Activated CD8-positive, alpha-beta memory T cell treated with anti-CD3 and anti-CD28 coated beads, Interleukin-2, amount 50 U/mL, for 4 hours (primary cell): ENCODE data around the gene BAG5.

Source experiments
- DNase-seq: peaks from one replicate; pipeline ENCODE4 v3.0.0-alpha.2; 2020

BAG5 gene

DNA sequence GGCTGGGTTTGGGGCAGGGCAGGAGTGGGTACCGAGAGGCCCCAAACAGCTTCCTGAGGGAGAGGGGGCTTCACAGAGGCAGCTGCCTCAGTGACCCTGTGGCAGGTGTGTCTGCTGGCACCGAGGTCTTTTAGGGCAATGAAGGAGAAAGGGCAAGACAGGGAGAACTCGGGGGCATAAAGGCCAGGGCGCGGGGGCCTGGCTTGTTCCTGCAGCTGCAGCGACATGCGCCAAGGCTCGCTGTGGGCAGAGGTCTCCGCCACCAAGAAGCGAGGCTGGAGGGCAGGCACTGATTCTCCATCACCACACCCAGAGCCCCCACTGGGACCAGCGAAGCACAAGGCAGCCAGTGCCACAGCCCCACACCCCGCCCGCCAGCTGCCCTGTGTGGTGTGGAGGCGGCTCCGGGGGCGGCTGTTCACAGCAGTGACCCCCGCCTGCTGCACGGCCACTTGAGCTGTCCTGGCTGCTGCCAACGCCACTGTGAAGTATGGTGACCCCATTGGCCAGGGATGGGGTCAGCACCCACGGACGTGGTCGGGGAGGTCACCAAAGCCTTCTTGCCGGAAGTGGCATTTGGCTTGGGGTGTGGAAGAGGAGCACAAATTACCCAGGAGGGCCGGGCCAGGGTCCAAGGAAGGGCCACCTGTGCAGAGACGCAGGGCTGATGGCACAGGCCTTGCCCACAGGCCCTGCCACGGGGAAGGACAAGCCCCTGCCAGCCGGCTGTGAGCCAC, 16.4 kb downstream of the BAG5 start:
- DNase-seq: peak; percentile 14

DNA sequence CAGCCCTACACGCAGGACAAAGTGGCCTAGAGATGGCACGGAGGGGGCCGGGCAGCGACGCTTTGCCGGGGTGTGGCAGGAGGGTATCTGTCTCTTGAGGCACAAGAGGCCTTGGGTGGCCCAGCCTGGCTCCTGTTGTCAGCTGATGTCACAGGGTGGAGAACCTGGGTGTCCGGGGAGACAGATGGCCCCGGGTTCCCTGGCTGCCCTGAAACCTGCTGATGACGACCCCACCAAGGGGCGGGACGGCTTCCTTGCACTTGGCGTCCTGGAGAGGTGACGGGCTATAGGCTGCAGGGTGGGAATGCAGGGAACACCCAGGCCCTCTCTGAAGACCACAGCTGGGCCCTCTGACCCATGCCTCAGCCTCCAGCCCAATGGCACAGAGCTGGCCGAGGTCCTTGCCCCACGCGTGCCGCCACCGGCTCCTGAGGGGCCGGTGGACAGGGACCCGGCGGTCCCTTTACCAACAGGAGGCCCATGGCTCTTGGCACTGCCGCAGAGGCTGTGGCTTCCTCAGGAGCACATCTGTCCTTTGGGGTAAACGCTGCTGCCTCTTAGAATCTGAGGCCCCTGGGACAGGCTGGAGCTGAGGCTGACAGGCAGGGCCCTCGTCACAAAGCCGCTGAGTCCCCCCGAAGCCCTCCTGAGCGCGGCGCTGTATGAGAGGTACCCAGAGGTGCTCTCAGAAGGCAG, 17.1 kb downstream of the BAG5 start:
- DNase-seq: peak; percentile 13

DNA sequence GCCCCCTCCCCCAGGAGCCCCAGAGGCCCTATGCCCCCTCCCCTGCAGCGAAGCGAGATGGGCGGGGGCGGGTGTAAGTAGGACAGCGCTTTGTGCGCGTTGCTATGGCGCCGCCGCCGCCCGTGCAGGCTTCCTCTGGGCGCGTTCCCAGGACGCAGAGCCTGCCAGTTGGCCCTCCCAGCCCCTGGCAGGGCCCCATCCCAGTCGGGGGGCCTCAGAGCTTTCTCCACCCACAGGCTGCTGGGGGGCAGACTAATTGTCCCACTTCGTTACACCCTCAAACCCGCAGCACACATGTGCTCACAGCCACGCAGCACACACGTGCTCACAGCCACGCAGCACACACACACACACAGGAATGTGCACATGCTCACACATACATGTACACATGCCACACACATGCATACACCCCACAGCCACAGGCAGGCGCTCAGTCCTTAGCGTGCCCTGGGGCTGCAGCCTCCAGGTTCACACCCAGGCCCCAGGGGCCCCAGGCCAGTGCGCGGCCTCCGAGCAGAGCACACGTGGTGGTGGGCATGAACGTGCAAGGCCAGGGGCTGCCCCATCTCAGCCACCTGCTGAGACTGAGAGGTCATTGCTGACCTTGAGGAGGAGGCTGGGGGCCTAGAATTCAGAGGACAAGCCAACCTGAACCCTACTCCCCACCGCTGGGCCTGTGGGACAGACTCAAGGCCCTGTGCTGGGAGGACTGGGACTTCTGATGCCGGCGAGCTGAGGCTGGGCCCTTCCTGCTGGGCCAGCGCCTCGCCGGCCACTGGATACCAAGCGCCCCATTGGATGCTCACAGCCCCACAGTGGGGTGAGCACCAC, 17.9 kb downstream of the BAG5 start:
- DNase-seq: peak; percentile 11

DNA sequence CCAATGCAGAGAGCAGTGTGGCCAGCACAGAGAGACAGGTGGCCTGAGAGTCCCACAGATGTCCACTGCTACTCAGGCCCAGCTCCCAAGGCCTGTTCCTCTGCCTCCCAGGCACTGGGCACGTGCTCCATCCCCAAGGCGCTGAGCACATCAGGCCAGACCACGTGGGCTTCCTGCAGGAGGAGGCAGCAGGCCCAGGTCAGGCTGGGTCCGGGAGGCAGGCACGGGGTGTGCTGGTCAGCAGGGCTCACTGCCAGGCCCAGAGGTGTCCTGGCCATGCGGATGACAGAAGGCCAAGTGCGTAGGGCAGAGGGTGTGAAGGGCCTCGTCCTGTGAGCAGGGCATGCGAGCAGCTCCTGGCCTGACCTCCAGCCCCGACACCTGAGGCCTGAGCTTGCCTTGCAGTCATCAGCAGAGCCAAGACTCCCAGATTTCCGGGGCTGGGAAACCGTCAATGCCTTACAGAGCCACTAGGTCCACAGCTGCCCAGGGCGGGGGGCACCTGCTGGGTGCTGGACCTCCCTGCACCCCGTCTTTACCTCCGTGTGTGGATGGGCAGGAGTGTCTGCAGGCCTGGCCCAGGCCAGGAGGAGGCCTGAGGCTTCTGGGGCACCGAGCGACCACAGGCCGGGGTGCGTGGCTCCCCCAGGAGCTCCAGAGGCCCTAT, 18.6 kb downstream of the BAG5 start:
- no peak for DNase-seq

DNA sequence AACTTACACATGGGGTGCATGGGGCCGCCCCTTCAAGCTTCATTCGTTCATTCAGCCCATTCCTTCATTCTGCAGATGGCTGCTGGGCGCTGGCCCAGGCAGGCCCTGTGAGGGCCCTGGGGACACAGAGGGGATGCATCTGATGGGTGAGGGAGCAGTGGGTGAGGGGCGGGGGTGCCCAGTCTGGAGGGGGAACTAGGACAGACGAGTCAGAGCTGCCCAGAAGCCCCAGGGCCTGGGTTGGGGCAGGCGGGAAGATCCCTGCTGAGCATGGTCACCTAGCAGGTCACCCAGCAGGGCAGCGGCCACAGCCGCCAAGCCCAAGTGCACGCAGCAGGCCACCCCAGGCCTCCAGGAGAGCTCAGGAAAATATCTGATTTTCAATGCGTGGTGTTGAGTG, 19.3 kb downstream of the BAG5 start:
- no peak for DNase-seq

DNA sequence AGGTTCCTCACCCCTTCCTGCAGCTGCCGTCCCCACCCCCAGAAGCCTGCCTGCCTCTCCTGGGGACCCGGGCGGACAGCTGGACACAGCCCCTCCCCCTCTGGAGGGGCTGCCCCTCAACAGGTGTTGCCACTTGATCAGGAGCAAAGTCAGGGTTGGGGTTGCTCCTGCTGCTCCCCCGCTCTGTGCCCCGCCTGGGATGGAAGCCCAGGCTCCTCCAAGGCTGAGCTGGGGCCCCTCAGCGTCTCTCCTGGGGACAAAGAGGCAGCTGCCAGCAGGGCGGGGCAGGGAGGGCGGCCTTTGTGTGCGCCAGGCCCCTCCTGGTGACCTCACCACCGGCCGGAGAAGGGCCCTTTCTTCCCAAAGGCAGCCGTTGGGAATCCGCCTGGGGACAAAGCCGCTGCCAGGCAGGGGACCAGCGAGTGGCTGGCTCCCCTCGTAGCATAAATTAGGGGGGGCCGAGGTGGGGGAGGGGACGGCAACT, 19.8 kb downstream of the BAG5 start:
- DNase-seq: no peak

DNA sequence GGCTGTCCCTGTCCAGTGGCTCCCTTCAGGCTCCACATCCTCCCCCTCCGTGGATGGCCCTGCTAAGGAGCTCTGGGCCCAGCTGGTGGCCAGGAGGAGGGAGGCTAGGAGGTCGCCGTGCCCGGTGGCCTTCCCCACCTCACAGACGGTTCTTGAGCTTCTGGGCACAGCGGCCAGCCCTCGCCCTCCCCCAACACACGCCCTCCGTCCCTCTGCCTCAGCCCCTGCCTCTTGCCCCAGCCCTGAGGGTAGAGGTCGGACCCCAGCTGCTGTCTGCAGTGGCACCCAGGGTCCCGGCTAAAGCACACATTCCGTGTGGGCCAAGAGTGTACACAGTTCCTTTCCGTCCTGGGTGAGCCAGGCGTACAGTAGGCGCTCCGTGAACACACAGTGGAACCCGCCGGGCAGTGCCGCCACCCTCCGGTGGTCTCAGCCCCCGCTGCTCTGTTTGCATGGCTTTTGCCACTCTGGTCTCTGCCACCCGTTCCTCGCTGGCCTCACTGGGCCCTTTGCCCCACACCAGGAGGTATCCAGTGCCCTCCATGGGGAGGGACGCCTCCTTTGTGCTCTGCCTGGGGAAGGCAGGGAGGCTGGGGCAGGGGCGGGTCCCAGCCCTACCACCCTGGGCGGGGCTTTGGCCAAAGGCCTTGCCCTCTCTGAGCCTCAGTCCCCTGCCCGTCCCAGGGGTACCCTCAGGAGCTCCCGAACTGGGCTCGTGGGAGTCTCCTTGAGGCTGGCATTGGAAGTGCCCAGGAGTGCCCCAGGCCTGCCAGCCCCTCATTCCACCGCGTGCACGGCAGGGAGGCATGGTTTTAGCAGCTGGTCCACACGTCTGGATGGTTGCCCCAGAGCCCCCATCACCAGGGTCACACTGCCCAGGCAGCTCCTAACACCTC, 20.5 kb downstream of the BAG5 start:
- no peak for DNase-seq

DNA sequence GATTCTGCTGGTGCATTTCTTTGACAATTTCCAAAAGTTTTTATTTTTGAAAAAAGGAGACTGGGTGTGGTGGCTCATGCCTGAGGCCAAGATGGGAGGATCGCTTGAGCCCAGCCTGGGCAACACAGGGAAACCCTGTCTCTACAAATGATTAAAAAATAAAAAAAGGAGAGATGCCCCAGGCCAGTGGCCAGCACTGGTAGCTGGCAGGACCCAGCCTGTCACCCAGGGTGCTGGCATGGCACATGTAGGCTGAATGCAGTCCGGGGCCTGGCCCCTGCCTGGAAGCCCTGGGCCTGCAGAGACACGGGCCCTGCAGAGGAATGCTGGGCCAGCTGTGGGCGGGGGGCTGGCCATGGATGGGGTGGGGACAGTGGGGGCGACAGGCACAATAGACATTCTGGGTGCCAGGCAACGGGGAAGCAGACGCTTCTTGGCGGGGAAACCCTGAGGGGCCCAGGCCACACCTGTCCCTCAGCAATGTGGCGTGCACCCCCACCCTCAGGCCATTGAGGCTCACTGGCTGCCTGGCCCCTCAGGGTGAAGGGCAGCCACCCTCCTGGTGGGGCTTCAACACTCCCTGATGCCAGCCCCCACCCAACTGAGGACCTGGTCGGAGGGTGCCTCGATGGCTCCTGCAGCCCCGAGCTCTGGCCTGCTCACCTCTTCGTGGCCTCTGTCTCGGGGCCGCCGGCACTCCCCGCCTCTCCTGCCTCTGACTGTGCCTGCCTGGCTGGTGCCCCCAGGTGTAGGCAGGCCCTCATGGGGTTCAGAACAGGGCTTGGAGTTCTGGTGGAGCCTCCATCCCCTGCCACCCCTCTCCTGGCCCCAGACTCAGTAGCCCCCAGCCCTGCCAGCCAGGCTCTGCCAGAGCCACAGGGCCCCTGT, 21.4 kb downstream of the BAG5 start:
- DNase-seq: no peak

DNA sequence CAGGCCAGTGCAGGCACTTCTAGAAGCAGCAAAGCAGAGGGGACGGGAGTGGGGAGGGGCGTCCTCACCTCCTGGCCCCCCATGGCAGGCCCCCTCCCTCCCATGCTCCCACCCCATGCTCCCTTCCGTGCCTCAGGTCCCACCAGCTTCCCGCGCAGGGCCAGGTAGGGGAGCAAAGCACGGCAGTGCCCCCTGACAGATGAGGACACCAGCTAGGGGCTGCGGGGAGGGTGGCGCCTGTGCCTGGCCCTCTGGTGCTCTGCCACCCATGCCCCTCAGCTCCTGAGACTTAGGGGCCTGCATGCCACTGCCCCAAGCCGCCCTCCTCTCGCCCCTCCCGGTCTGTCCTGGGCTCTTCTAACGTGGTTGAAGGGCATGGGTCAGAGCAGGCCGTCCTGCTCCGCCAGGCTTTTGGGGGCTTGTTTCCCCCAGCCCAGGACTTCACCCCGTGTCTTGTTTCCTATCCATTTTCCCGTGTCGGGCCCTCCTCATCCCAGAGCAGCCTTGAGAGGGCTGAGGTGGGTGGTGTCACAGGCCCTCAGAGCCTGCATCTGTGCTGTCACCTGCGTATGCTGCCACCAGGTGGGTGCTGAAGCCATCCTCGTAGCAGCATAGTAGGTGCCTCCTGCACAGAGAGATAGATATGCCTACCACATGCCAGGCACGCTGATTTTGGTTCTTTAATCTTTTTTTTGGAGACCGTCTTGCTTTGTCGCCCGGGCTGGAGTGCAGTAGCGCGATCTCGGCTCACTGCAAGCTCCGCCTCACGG, 23.2 kb downstream of the BAG5 start:
- DNase-seq: no peak

DNA sequence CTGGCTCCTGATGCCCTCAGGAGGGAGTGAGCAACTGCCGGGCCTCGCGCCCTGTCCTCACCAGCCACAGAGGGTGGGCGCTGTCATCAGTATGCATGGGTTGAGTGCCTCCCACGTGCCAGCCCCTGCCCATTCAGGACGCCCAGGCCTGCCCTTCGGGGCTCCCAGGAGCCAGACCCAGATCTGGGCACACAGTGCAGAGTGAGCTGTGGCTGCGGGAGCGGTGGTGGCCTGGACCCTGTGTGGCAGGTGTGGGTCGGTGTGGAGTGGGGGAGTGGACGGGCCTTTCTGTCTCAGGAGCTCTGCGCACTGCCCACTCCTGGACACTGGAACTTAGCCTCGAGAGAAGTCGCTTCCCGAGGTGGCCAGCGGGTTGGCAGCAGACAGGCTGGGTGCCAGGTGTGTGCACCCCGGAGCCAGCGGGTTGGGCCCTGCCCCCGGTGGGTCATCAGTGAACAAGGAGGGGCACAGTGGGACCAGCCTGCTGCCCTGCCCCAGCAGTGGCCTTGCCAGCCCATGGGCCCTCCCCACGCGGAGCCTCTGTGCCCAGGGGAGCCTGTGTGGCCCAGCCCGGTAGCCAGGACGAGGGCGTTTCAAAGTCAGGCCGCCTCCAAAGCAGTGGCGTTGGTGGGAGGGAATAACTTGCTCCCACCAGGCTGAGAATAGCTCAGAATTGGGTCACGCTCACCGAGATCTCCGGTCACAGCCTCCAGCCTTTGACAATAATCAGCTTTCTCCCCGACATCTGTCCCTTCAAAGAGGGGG, 24.0 kb downstream of the BAG5 start:
- no peak for DNase-seq

DNA sequence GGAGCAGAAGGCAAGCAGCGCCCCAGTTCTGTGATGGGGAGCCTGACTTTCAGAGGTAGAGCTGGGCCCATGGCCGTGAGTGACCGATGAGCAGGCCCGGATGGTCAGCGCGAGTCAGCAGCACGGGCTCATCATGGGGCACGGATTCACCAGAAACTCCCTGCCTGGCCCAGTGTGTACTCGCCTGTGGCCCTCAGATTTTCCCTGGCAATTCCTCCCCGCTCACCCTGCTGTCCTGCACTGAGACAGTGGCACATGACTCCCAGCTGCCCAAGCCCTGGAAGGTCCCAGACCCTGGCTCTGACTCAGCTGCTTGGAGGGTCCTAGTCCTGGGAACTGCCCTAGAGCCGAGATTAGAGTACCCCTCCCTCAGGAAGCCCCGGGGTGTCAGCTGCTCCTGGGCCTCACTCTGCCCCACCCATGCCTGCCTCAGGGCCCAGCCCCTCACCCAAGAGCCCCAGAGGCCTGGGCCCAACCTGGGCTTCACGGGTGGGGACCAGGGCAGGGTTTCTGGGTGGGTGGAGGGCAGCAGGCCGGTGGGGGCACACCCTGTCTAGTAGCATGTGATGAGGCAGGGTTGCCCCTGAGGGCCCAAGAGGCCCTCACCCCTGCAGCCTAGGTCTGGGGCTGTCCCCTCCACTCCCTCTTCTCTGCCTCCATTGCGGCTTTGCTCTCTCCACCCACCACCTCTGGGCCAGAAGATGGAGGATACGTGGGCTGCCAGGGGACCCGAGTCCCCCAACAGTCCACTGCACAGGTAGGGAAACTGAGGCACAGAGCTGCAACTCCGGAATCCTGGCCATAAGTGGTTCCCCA, 25.1 kb downstream of the BAG5 start:
- DNase-seq: no peak

DNA sequence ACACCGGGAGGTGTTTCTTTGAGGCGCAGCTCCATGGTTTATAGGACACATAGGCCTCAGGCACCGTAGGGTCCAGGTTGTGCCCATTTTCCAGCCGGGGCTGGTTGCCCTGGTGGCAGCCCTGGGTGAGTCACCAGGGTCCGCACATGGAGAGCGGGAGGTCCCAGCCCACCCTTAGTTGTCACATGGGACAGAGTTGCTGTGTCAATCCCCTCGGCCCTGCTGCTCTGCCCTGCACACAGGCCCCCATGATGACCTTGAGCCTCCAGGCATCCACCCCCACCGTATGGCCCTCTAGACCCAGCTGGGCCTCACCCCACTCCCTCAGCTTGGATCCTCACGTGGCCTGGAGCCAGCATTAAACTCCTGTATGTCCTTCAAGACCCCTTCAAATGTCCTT, 25.8 kb downstream of the BAG5 start:
- no peak for DNase-seq

DNA sequence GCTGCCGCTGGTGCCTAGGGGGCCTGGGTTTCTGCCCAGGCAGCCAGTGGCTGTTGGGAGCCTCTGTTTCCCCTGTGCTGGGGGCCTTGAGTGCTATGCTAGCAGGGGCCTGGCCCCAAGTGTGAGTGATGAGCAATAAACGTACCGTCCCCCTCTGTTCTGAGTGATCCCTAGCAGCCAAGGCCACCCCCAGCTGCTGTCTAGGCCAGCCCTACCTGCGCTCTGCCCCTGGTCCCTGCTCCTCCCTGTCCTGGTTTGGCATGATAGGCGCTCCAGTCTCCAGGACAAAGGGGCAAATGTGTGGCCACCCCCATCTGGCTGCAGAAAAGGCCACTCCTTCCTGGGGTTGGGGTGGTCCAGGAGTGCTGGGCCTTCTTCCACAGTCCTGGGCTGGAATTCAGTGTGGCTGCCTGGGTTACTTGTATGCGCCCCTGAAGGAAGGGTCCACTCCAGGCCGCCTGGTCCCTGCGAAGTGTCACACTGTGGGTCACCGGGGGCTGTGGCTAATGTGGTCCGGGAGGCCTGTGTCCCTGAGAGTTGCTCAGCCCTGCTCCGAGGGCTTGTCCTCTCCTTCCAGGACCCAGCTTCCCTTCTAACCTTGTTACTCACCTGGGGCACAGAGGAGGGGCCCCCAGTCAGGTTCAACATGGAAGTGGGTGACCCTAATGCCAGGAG, 26.4 kb downstream of the BAG5 start:
- no peak for DNase-seq

DNA sequence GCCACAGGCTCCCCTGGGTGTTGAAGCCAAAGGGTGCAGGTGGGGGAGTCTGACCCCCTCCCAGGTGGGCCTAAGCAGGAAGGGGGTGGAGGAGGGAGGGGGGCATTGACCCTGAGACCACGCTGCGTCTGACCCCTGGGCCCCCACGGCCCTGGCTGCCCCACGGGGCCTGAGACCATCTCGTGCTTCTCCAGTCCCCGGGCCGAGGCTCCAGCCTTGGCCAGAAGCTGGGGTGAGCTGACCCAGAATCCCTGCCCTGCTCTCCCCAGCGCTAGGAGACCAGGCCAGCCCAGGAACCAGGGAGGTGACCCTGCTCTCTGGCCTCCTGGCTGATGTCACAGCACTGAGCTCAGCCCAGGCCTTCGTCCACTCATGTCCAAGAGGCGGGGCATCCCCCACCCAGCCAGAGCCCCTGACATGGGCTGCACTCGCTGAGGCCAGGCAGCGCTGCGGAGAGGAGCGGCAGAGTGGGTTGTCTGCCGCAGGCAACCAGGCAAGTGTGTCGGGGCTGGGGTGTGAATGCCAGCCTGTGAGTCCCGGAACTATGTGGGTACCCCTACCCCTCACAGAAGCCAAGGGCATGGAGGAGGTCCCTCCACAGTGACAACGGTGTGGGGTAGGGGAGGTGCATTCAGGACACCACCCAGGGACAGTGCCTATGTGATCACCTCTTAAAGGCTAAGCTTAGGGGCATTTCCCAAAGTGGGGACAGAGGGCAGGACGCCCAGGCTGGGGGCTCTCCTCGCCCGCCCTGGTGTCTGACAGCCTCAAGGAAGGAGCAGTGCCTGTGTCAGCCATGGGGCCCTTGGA, 27.2 kb downstream of the BAG5 start:
- no peak for DNase-seq

DNA sequence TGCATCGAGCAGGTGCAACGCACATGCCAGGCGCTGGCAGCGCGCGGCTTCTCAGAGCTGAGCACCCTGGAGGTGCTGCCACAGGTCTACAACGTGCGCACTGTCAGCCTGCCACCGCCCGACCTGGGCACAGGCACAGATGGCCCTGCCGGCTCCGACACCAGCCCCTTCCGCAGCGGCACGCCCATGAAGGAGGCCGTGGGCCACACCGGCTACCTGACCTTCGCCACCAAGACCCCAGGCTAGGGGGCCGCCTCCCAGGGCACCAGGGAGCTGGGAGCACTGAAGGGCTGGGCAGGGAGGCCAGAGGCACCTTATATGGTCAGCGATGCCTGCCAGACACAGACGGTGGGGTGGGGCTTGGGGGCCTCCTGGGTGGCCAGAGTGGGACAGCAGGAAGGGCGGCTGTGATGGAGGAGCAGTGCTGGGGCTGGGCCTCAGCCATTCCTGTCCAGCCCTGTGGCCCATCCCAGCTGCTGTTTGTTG, 27.8 kb downstream of the BAG5 start:
- no peak for DNase-seq

DNA sequence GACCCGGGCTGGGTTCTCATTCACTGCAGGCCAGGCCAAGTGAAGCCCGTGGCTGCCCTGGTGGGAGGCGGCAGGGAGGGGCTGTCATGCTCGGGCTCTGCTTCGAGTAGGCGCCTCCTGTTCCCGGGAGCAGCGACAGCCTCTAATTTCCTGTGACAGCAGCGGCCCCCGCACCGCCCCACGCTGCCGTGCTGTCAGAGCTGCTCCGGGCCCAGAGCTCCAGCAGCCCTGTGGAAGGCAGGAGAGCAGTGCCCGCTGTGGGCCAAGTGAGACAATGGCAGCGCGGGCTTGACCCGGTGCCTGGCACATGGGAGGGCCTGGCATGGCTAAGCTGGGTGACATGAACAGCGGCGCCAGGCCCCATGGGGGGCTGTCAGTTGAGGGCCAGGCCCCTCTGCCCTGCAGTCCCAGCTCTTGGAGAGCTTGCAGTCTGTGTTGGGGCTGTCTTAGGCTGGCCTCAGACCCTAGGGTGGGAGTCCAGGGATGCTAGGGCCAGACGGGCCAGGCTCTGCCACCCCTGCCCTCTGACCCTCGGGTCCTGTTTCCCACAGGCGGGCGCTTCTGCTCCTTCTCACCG, 28.4 kb downstream of the BAG5 start:
- no peak for DNase-seq
